Activated naive CD4-positive, alpha-beta T cell (primary cell): Measurements from ENCODE around the gene NKAIN2.
"Not testable (repeated sequence)": the region's sequence is repeated elsewhere in the genome, so short reads cannot be mapped to it uniquely, and the experiment has no call there.

Experiments
- DNase-seq, 4 experiments: peaks; one replicate each; lab custom pipeline; 2025; lab: John Stamatoyannopoulos, UW

Gene NKAIN2

DNA sequence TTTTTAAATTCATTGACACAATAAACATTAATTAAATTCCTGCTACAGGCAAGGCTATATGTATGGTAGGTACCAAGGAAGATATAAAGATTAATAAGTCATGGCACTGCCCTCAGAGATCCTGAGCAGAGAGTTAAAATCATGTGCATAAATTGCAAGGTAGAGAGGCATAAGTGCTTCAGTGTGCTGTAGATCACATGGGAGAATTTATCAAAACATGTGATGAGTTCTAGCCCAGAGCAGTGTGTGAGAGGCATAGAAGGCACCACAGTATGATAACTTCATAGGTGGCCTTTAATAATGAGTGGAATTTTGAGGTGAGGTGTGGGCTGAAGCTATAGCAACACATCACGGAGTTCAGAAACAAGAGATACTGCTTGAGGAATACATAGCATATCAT, 692.7 kb downstream of the NKAIN2 start:
- DNase-seq, result no peak

DNA sequence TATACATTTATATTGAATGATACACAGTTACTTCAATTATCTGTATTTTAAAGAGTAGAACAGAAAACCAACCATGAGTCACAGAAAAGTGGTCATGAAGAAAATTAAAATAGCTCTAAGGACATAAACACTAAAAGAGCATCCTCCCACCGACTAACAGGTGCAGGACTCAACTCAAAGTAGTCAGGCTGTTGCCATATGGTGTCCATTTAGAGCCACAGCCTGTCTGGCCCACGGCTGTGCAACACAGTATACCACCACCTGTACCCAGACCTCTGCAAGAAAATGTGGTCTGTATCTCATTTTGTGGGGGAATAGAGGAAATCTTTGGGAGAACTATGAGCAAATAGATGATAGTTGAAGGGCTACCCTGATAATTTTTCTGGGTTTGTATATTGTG, 708.8 kb downstream of the NKAIN2 start:
- no peak for DNase-seq

DNA sequence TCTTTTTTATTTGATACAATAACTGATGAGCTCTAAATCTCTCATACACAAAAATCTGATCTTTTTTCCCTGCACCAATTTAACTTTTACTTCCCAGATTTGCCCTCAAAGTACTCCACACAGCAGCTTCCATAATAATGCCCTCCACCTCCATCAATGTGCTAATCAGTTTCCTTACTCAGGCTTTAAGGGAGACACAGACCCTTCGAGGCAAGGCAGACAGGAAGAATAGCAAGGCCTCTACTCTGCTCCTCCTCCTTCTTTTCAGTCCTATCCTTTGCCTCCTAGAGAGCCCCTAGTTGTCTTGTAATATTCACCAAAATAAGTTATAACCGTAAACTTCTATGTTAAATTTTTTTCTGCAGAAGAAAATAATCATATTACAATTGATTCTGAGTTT, 713.7 kb downstream of the NKAIN2 start:
- DNase-seq, result no peak

- no peak for DNase-seq
These were observed 716.8 kb downstream of the NKAIN2 start for GRCh38 chr6:124520514-124520913.

- DNase-seq, result no peak
These were observed 718.7 kb downstream of the NKAIN2 start for GRCh38 chr6:124522335-124522734.

- no peak for DNase-seq
These were observed 721.0 kb downstream of the NKAIN2 start for GRCh38 chr6:124524491-124525200.

DNA sequence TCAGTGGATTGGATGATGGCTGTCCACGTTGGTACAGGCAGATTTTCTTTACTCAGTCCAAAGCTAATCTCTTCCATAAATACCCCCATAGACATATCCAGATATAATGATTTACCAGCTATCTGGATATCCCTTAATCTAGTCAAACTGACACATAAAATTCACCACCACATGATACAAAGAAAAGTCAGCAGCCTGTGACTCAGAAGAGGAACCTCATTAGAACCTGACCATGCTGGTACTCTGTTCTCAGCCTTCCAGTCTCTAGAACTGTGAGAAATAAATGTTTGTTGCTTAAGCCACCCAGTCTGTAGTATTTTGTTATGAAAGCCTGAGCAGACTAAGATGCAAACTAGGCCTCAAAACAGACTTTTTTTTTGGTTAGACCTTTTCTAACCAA, 727.3 kb downstream of the NKAIN2 start:
- no peak for DNase-seq

DNA sequence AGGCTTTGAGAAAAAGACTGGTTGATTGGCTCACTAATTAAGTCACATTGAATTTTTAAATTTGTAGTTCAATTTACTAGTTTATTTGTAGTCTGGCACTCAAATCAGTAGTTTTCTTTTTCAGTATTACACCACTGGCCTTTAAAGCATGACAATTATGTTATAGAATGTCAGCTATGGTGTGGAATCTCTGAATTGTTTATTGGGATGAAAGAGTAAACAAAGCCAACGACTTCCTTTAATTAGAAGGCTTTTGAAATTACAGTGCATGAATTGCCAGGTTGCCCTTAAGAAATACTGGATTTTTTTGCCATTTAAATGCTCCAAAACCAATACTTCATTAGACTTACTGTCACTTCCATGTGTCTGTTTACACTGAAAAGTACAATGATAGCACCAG, 731.6 kb downstream of the NKAIN2 start:
- DNase-seq, result no peak

GRCh38 chr6:124535746-124536145, 732.1 kb downstream of the NKAIN2 start:
- DNase-seq, result no peak

- no peak for DNase-seq
These were observed 732.6 kb downstream of the NKAIN2 start for GRCh38 chr6:124536157-124536841.

- DNase-seq, result no peak
These were observed 733.2 kb downstream of the NKAIN2 start for GRCh38 chr6:124536842-124537191.

- DNase-seq, result no peak
These were observed 735.4 kb downstream of the NKAIN2 start for GRCh38 chr6:124539096-124539495.

- no peak for DNase-seq
These were observed 737.9 kb downstream of the NKAIN2 start for GRCh38 chr6:124541573-124541972.

DNA sequence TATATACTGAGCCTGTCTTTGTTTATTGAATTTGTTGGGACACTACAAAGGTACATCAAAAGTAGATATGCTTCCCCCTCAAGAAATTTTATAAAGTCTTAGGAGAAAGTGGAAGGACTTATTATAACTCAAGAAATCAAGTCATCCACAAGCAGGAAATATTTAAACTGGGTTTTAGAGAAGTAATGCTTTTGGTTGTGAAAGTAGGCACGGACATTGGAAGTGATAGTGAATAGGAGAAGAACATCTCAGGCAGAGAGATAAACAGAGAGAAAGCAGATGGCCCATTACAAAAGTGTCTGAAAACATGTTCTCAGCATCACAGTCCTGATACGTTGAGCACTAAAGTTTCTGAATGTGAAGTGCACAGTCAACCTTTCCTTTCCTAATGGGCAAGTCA, 742.9 kb downstream of the NKAIN2 start:
- no peak for DNase-seq

GRCh38 chr6:124551711-124552233, 748.1 kb downstream of the NKAIN2 start:
- no peak for DNase-seq

- no peak for DNase-seq
These were observed 754.2 kb downstream of the NKAIN2 start for GRCh38 chr6:124557873-124558272.

- DNase-seq, result not testable (repeated sequence)
These were observed 756.4 kb downstream of the NKAIN2 start for GRCh38 chr6:124560078-124560477.

DNA sequence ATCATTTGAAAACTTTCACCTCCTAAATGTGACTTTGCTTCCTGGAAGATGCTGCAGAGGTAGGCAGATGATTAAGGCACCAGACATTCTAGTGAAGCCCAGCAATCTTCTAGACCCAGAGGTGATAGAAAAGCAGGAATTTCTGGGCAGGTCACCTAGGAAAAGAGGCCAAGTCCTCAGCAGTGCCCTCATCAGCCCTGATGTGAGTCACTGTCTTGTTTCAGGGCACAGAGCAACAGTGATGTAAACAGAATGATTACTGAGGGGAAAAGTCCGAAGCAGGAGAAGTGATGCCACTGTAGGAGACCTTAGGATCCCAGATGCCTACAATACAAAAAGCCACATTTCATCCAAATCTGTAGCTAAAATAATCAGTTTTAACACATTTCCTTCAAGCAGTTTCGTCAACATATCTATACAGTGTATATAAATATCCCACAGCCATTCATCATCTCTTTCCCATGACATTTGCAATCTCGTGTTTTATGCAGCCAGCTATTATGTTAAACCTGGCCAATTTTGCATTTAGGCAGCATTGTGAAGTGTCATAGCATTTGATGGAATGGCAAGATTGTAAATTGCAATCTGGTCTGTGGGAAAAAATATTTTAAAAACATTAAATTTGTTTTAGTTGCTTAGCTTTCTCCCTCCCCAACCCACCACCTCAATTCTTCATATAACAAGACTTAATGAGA, 757.4 kb downstream of the NKAIN2 start:
- DNase-seq, result no peak

GRCh38 chr6:124561635-124562130, 758.0 kb downstream of the NKAIN2 start:
- DNase-seq, result no peak

DNA sequence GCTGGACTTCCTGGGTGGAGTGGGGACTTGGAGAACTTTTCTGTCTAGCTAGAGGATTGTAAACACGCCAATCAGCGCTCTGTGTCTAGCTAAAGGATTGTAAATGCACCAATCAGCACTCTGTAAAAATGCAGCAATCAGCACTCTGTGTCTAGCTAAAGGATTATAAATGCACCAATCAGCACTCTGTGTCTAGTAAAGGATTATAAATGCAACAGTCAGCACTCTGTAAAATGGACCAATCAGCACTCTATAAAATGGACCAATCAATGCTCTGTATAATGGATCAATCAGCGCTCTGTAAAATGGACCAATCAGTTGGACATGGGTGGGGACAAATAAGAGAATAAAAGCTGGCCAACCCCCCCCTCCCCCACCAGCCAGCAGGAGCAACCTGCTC, 760.5 kb downstream of the NKAIN2 start:
- not testable (repeated sequence) for DNase-seq

DNA sequence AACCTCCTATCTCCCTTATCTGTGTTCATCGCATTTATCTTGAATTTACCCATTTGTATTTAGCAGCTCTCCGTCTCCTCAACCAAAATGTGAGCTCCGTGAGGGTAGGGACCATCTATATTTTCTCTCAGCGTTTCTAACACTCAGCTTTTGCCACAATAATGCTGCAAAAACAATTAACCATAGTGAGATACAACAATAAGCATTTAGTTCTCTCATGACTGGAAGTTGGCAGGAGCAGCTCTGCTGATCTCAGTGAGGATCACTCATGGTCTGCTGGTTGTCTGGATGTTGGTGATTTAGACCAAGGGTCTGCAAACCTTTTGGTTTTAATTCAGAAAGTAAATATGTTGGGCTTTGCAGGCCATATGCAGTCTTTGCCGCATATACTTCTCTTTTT, 763.7 kb downstream of the NKAIN2 start:
- DNase-seq, result no peak

- no peak for DNase-seq
These were observed 770.3 kb downstream of the NKAIN2 start for GRCh38 chr6:124573953-124574352.

DNA sequence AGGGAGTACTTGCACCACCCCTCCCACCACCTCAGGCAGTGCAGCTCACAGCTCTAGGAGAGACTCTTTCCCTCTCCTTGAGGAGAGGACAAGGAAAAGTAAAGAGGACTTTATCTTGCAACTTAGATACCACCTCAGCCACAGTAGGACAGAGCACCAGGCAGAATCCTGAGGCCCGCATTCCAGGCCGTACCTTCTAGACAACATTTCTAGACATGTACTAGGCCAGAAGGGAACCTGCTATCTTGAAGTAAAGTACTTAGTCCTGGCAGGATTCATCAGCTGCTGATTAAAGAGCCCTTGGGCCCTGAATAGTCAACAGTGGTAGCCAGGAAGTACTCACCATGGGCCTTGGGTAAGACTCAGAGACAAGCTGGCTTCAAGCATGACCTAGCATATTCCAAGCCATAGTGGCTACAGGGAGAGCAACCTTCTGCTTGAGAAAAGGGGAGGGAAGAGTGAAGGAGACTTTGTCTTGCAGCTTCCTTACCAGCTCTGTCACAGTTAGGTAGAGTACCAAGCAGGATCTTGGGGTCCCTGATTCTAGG, 774.1 kb downstream of the NKAIN2 start:
- no peak for DNase-seq
